ENCODE data around the gene ATP2C2.

- TF ChIP-seq FOXA1 (IDR thresholded peaks at IDR 0.05; ENCODE audit: borderline replicate concordance) = no peak
- no peak for TF ChIP-seq NFYB (IDR thresholded peaks at IDR 0.05; ENCODE audit: extremely low read depth, insufficient read length)
- TF ChIP-seq MYC (IDR thresholded peaks at IDR 0.05; ENCODE audit: low read depth, low read length) = no peak
- TF ChIP-seq MYC (CRISPR knock-in tag; IDR thresholded peaks at IDR 0.05; ENCODE audit: borderline replicate concordance, low read depth) = no peak
- TF ChIP-seq PRDM10 (IDR thresholded peaks at IDR 0.05; ENCODE audit: partially characterized antibody) = no peak
- no peak for TF ChIP-seq DEAF1 (CRISPR knock-in tag; IDR thresholded peaks at IDR 0.05)
- no peak for TF ChIP-seq POLR2A (conservative IDR thresholded peaks at IDR 0.05)
- TF ChIP-seq ZNF311 (CRISPR knock-in tag; IDR thresholded peaks at IDR 0.05) = no peak
- no peak for TF ChIP-seq CTCF (IDR thresholded peaks at IDR 0.05 in 2 of 3, conservative IDR thresholded peaks at IDR 0.05 in 1 of 3; ENCODE audit: insufficient read depth in 2 of 3, low read depth in 1 of 3, low read length in 3 of 3)
- no peak for TF ChIP-seq SIX5 (IDR thresholded peaks at IDR 0.05; ENCODE audit: borderline replicate concordance in 1 of 2, insufficient read depth in 1 of 2, low read depth in 1 of 2, low read length in 2 of 2)
- TF ChIP-seq CREB1 (IDR thresholded peaks at IDR 0.05) = no peak
- TF ChIP-seq CREB1 (CRISPR knock-in tag; IDR thresholded peaks at IDR 0.05) = no peak
- no peak for TF ChIP-seq NEUROD1 (IDR thresholded peaks at IDR 0.05; ENCODE audit: borderline replicate concordance, low read depth, low read length, partially characterized antibody)
- no peak for TF ChIP-seq ZBTB5 (IDR thresholded peaks at IDR 0.05)
Measured at GRCh38 chr16:84350685-84351400, 17.5 kb upstream of the ATP2C2 start.

All from K562 (cell line).